ENCODE data around the gene FOXK2.
"Not testable (repeated sequence)": the region's sequence is repeated elsewhere in the genome, so short reads cannot be mapped to it uniquely, and the experiment has no call there.

The FOXK2 gene

DNA sequence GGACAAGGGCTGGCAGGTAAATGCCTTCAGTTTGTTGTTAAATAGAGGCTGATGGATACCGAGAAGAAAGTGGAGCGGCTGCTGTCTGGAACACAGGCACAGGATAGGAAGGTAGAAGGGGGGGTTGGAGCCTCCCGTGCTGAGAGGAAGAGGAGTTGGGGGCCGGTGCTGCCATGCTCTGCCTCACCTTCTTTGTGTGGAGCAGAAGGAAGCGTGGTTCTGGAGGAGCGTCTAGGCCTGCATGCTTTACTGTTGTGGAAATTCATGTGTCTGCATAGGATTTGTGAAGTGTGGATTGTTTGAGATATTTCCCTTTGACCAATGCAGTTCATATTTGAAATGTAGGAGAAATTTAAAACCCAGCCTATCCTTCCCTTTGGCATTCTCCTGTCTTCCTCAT, 52.3 kb downstream of the FOXK2 start:
- Histone ChIP-seq H4K20me1 (ENCODE audit: insufficient read depth) (peaks cover 3% of the 10 kb centered on the region; the same call in 1 of the 2 replicates), H3K79me2 (ENCODE audit: insufficient read depth, low read depth) (peaks cover 16% of the 10 kb centered on the region; the same call in 1 of the 2 replicates), H3K36me3 (ENCODE audit: insufficient read depth) (peaks cover 14% of the 10 kb centered on the region; the same call in 1 of the 2 replicates), H3K4me3 (IDR thresholded peaks at IDR 0.05; ENCODE audit: insufficient read depth, low read depth, low read length) (no peak overlapping the region), H3K9ac (no peak overlapping the region), H3K4me1 (ENCODE audit: low read depth, poor library complexity, severe bottlenecking) (no peaks in the 10 kb centered on the region), H3K27ac (no peak overlapping the region), H3K4me2 (no peak overlapping the region), H3K27me3 (ENCODE audit: insufficient read depth, low read depth) (no peaks in the 10 kb centered on the region), H2AFZ (ENCODE audit: low read depth) (no peak overlapping the region)
- TF ChIP-seq CTCF (conservative IDR thresholded peaks at IDR 0.05; ENCODE audit: low read depth, low read length): no peak

DNA sequence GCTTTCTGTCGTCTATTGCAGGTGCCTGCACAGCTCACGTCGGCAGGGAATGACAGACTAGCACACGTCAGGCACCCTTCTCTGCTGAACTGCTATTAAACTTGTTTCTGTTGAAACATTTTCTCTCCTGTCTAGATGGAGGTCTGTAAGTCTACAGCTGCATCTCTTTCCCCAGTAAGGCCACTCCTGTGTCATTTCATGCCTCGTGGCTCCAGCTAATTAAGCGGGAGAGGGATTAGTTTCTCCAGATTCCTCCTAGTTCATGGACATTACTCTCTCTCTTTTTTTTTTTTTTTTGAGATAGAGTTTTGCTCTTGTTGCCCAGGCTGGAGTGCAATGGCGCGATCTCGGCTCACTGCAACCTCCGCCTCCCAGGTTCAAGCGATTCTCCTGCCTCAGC, 54.5 kb downstream of the FOXK2 start:
- Histone ChIP-seq H3K27me3 (ENCODE audit: insufficient read depth, low read depth) (no peaks in the 10 kb centered on the region), H3K27ac (no peak overlapping the region), H3K4me3 (IDR thresholded peaks at IDR 0.05; ENCODE audit: insufficient read depth, low read depth, low read length) (no peak overlapping the region), H4K20me1 (ENCODE audit: insufficient read depth) (peaks cover 3% of the 10 kb centered on the region; the same call in 1 of the 2 replicates), H3K9ac (no peak overlapping the region), H3K4me1 (ENCODE audit: low read depth, poor library complexity, severe bottlenecking) (no peaks in the 10 kb centered on the region), H2AFZ (ENCODE audit: low read depth) (no peak overlapping the region), H3K36me3 (ENCODE audit: insufficient read depth) (peaks cover 14% of the 10 kb centered on the region; the same call in 1 of the 2 replicates), H3K4me2 (no peak overlapping the region), H3K79me2 (ENCODE audit: insufficient read depth, low read depth) (peaks cover 2% of the 10 kb centered on the region; the same call in 1 of the 2 replicates)
- TF ChIP-seq CTCF (conservative IDR thresholded peaks at IDR 0.05; ENCODE audit: low read depth, low read length): no peak

DNA sequence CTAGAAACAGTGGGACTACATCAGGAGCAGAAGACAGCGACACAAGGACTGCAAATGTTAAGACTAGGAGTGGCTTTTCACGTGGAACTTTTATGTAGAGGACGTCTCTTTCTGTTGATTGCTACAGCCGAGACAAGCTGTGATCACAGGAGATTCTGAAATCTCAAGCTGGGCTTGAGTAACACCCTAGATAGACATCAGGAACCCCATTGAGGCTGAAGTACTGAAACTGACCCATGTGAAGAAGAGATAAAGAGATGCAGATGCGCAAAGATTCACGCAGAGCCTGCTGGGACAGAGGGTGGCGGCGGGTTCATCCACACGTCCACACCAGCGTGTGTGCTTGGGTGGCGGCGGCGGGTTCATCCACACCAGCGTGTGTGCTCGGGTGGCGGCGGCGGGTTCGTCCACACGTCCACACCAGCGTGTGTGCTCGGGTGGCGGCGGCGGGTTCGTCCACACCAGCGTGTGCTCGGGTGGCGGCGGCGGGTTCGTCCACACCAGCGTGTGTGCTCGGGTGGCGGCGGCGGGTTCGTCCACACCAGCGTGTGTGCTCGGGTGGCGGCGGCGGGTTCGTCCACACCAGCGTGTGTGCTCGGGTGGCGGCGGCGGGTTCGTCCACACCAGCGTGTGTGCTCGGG, 56.2 kb downstream of the FOXK2 start:
- not testable (repeated sequence) for H3K27me3 ChIP-seq (ENCODE audit: insufficient read depth, low read depth); H3K9ac ChIP-seq; H2AFZ ChIP-seq (ENCODE audit: low read depth); H3K4me2 ChIP-seq; H4K20me1 ChIP-seq (ENCODE audit: insufficient read depth); H3K4me3 ChIP-seq (IDR thresholded peaks at IDR 0.05; ENCODE audit: insufficient read depth, low read depth, low read length); H3K79me2 ChIP-seq (ENCODE audit: insufficient read depth, low read depth); H3K4me1 ChIP-seq (ENCODE audit: low read depth, poor library complexity, severe bottlenecking); H3K27ac ChIP-seq
- peaks cover 14% of the 10 kb centered on the region; the same call in 1 of the 2 replicates for H3K36me3 ChIP-seq (ENCODE audit: insufficient read depth)

DNA sequence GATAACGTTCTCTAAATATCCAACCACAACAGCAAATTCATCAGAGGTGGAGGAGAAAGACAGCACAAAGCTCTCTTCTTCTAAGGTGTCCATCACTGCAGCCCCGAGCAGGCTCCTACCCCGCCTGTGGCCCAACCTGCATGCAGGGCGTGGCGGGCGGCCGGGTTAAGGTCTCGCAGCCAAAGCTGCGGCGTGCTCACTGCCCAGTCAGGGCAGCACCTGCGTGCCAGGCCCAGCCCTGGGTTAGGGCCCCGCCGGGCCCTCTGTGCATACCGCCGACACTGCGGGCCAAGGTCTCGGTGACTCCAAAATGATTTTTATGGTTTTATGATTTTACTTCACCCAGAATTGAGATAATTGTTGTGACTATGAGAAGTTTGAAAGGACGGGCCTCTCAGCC, 57.8 kb downstream of the FOXK2 start:
- Histone ChIP-seq H3K27ac (no peak overlapping the region), H3K79me2 (ENCODE audit: insufficient read depth, low read depth) (no peaks in the 10 kb centered on the region; the same call in 1 of the 2 replicates), H3K9ac (no peak overlapping the region), H2AFZ (ENCODE audit: low read depth) (no peak overlapping the region), H3K36me3 (ENCODE audit: insufficient read depth) (peaks cover 9% of the 10 kb centered on the region; the same call in 1 of the 2 replicates), H3K4me2 (no peak overlapping the region), H3K4me3 (IDR thresholded peaks at IDR 0.05; ENCODE audit: insufficient read depth, low read depth, low read length) (no peak overlapping the region), H3K27me3 (ENCODE audit: insufficient read depth, low read depth) (no peaks in the 10 kb centered on the region), H4K20me1 (ENCODE audit: insufficient read depth) (no peaks in the 10 kb centered on the region), H3K4me1 (ENCODE audit: low read depth, poor library complexity, severe bottlenecking) (no peaks in the 10 kb centered on the region)
- no peak for TF ChIP-seq CTCF (conservative IDR thresholded peaks at IDR 0.05; ENCODE audit: low read depth, low read length)

GRCh38 chr17:82579969-82580368, 60.4 kb downstream of the FOXK2 start:
- H3K9ac ChIP-seq; H3K36me3 ChIP-seq (ENCODE audit: insufficient read depth); H3K4me2 ChIP-seq; H3K27ac ChIP-seq; H4K20me1 ChIP-seq (ENCODE audit: insufficient read depth); H3K4me3 ChIP-seq (IDR thresholded peaks at IDR 0.05; ENCODE audit: insufficient read depth, low read depth, low read length); H3K79me2 ChIP-seq (ENCODE audit: insufficient read depth, low read depth); H3K4me1 ChIP-seq (ENCODE audit: low read depth, poor library complexity, severe bottlenecking); H2AFZ ChIP-seq (ENCODE audit: low read depth); H3K27me3 ChIP-seq (ENCODE audit: insufficient read depth, low read depth): not testable (repeated sequence)

Measured in KMS-11 (cell line).